SK-N-MC (cell line): Measurements from ENCODE around the gene AGBL1.

Source experiments
- DNase-seq: peaks from one replicate; pipeline ENCODE4 v3.0.0-alpha.2; 2011; ENCODE audit warnings: low read depth, low spot score
- H3K27ac ChIP-seq: fragments of 200-600 bp; sonication (generic); 2 replicates; pipeline ENCODE4 v1.5.1; 2016; ENCODE audit warnings: mixed run types
- H3K36me3 ChIP-seq: fragments of 200-600 bp; sonication (generic); 2 replicates; pipeline ENCODE4 v1.6.1; 2017; ENCODE audit warnings: antibody characterized with exemption, low read length, mixed read lengths; ENCODE audit not compliant: insufficient read depth
- H3K4me3 ChIP-seq: fragments of 200-600 bp; sonication (generic); 2 replicates; pipeline ENCODE4 v1.5.1; 2016
- H3K9ac ChIP-seq: fragments of 200-600 bp; sonication (generic); 2 replicates; pipeline ENCODE4 v1.8.0; 2017; ENCODE audit warnings: mixed run types, mixed read lengths; ENCODE audit not compliant: insufficient read length
- H3K9me3 ChIP-seq: fragments of 200-600 bp; sonication (generic); 2 replicates; pipeline ENCODE4 v1.6.1; 2017; ENCODE audit warnings: low read depth, mild to moderate bottlenecking, antibody characterized with exemption, low read length, moderate library complexity, mixed read lengths
- EZH2 ChIP-seq: fragments of 200-600 bp; sonication (generic); IDR thresholded peaks from one replicate; pipeline ENCODE4 v1.6.1; 2017; ENCODE audit warnings: antibody characterized with exemption
- FOXP2 ChIP-seq: optimal IDR thresholded peaks from 2 replicates; pipeline ENCODE3; 2011; ENCODE audit warnings: mild to moderate bottlenecking, moderate library complexity; ENCODE audit not compliant: insufficient read depth; ENCODE audit errors: extremely low read length, control extremely low read depth
- POLR2AphosphoS5 ChIP-seq: IDR thresholded peaks from 2 replicates; pipeline ENCODE4 v1.6.1; 2012; ENCODE audit warnings: mild to moderate bottlenecking, low read depth, low read length, borderline replicate concordance

Gene AGBL1

GRCh38 chr15:86620641-86621349 lies 541.1 kb downstream of the AGBL1 start:
- no peak for DNase-seq
- TF ChIP-seq EZH2: no peak
- TF ChIP-seq FOXP2: no peak
- no peak for TF ChIP-seq POLR2AphosphoS5
- Histone ChIP-seq H3K9ac (no peak overlapping the region), H3K9me3 (no peaks in the 10 kb centered on the region), H3K4me3 (no peak overlapping the region), H3K27ac (no peak overlapping the region), H3K36me3 (no peaks in the 10 kb centered on the region)

- TF ChIP-seq POLR2AphosphoS5 (no peak), FOXP2 (no peak), EZH2 (no peak)
- Histone ChIP-seq H3K9ac (no peak overlapping the region), H3K36me3 (no peaks in the 10 kb centered on the region), H3K9me3 (no peaks in the 10 kb centered on the region), H3K4me3 (no peak overlapping the region), H3K27ac (no peak overlapping the region)
- DNase-seq: no peak
Observed at GRCh38 chr15:86623236-86623635, 543.6 kb downstream of the AGBL1 start.

GRCh38 chr15:86624261-86625036 lies 544.8 kb downstream of the AGBL1 start:
- no peak for DNase-seq
- H3K27ac ChIP-seq: no peak overlapping the region
- no peaks in the 10 kb centered on the region for H3K36me3 ChIP-seq
- H3K4me3 ChIP-seq: no peak overlapping the region
- no peaks in the 10 kb centered on the region for H3K9me3 ChIP-seq
- no peak overlapping the region for H3K9ac ChIP-seq
- TF ChIP-seq EZH2 (no peak), FOXP2 (no peak), POLR2AphosphoS5 (no peak)

GRCh38 chr15:86629409-86630356 lies 550.0 kb downstream of the AGBL1 start:
- TF ChIP-seq EZH2 (no peak), POLR2AphosphoS5 (no peak), FOXP2 (no peak)
- no peak overlapping the region for H3K27ac ChIP-seq
- no peaks in the 10 kb centered on the region for H3K9me3 ChIP-seq

GRCh38 chr15:86630946-86631345 lies 551.3 kb downstream of the AGBL1 start:
- Histone ChIP-seq H3K27ac (no peak overlapping the region), H3K9ac (no peak overlapping the region), H3K36me3 (no peaks in the 10 kb centered on the region), H3K9me3 (no peaks in the 10 kb centered on the region), H3K4me3 (no peak overlapping the region)
- no peak for TF ChIP-seq EZH2
- no peak for TF ChIP-seq POLR2AphosphoS5
- TF ChIP-seq FOXP2: no peak
- DNase-seq: no peak

More at GRCh38 chr15:86629409-86630356, 550.0 kb downstream of the AGBL1 start:
- Histone ChIP-seq H3K9ac (no peak overlapping the region), H3K4me3 (no peak overlapping the region), H3K36me3 (no peaks in the 10 kb centered on the region)
- no peak for DNase-seq

GRCh38 chr15:86634146-86634545 lies 554.5 kb downstream of the AGBL1 start:
- Histone ChIP-seq H3K9me3 (no peaks in the 10 kb centered on the region), H3K9ac (no peak overlapping the region), H3K27ac (no peak overlapping the region), H3K36me3 (no peaks in the 10 kb centered on the region), H3K4me3 (no peak overlapping the region)
- no peak for DNase-seq
- TF ChIP-seq FOXP2: no peak
- TF ChIP-seq EZH2: no peak
- TF ChIP-seq POLR2AphosphoS5: no peak

GRCh38 chr15:86634992-86635638 lies 555.4 kb downstream of the AGBL1 start:
- Histone ChIP-seq H3K27ac (no peak overlapping the region), H3K9me3 (no peaks in the 10 kb centered on the region), H3K4me3 (no peak overlapping the region), H3K9ac (no peak overlapping the region), H3K36me3 (no peaks in the 10 kb centered on the region)
- no peak for TF ChIP-seq EZH2
- no peak for TF ChIP-seq FOXP2
- no peak for TF ChIP-seq POLR2AphosphoS5
- DNase-seq: no peak

GRCh38 chr15:86644339-86644738 lies 564.7 kb downstream of the AGBL1 start:
- Histone ChIP-seq H3K9ac (no peak overlapping the region), H3K36me3 (no peaks in the 10 kb centered on the region), H3K4me3 (no peak overlapping the region), H3K9me3 (no peaks in the 10 kb centered on the region), H3K27ac (no peak overlapping the region)
- DNase-seq: no peak
- TF ChIP-seq EZH2: no peak
- TF ChIP-seq FOXP2: no peak
- TF ChIP-seq POLR2AphosphoS5: no peak
